Retinal pigment epithelial cell (primary cell): Measurements from ENCODE around the gene KICS2.

Experiments used
- DNase-seq: peaks from one replicate; pipeline ENCODE4 v3.0.0-alpha.2; 2010; ENCODE audit warnings: low read depth
- H3K4me3 ChIP-seq: 2 replicates; pipeline ENCODE4 v1.5.1; 2011; ENCODE audit warnings: mild to moderate bottlenecking, low read length, control low read depth, moderate library complexity
- CTCF ChIP-seq: conservative IDR thresholded peaks from 2 replicates; pipeline ENCODE4 v1.5.1; 2011; ENCODE audit warnings: low read depth, low read length, control low read depth, inconsistent platforms

Gene KICS2

GRCh38 chr12:64177001-64177400, 45.1 kb downstream of the KICS2 start:
- no peak overlapping the region for H3K4me3 ChIP-seq
- no peak for DNase-seq
- no peak for TF ChIP-seq CTCF

GRCh38 chr12:64175254-64175945, 46.7 kb downstream of the KICS2 start:
- no peak for DNase-seq
- TF ChIP-seq CTCF, result no peak
- no peak overlapping the region for H3K4me3 ChIP-seq

DNA sequence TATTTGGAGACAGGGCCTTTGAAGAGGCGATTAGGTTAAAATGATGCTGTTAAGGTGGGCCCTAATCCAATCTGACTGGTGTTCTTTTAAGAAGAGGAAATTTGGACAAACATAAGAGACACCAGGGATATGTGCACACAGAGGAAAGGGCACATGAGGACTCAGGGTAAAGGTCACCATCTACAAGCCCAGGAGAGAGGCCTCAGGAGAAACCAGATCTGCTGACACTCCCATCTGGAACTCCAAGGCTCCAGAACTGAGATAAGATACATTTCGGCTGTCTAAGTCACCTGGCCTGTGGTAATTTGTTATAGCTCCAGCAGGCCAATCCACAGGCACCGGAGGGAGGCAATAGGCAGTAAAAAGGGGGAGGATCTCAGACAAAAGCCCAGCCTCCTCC, 48.6 kb downstream of the KICS2 start:
- no peak for DNase-seq
- H3K4me3 ChIP-seq, result no peak overlapping the region
- TF ChIP-seq CTCF, result no peak
